GM08714 (cell line): Measurements from ENCODE around the gene DPEP2.
"Not testable (repeated sequence)": the region's sequence is repeated elsewhere in the genome, so short reads cannot be mapped to it uniquely, and the experiment has no call there.

Source experiments
- H3K4me3 ChIP-seq: fragments of 200-500 bp; sonication (Bioruptor generic); 2 replicates; pipeline ENCODE4 v1.5.1; 2014; ENCODE audit warnings: mild to moderate bottlenecking, low read length, inconsistent platforms
- ZNF274 ChIP-seq: IDR thresholded peaks from 2 replicates; pipeline ENCODE4 v1.6.1; 2012; ENCODE audit warnings: mild to moderate bottlenecking, low read depth, low read length

Gene DPEP2

GRCh38 chr16:67975321-67976105 lies 23.8 kb downstream of the DPEP2 start:
- no peak for TF ChIP-seq ZNF274
- no peak overlapping the region for H3K4me3 ChIP-seq

GRCh38 chr16:67972285-67972684 lies 27.0 kb downstream of the DPEP2 start:
- H3K4me3 ChIP-seq, result not testable (repeated sequence)

GRCh38 chr16:67971111-67971510 lies 28.2 kb downstream of the DPEP2 start:
- no peak overlapping the region for H3K4me3 ChIP-seq
- TF ChIP-seq ZNF274, result no peak

- TF ChIP-seq ZNF274, result no peak
- H3K4me3 ChIP-seq, result peak overlapping the region; percentile 61; the same call in 1 of the 2 replicates
Measured at GRCh38 chr16:67969254-67970039, 29.8 kb downstream of the DPEP2 start.

GRCh38 chr16:67968400-67969253 lies 30.7 kb downstream of the DPEP2 start, which contains the start of gene SLC12A4:
Gene SLC12A4, minus strand, starts transcription at chr16:67968637. Its CDS starts 84 bp downstream, at chr16:67968553.
- peak within 1 kb of the TSS; percentile 61 for H3K4me3 ChIP-seq
- no peak for TF ChIP-seq ZNF274

GRCh38 chr16:67967958-67968399 lies 31.3 kb downstream of the DPEP2 start:
- H3K4me3 ChIP-seq, result peak overlapping the region; percentile 61
- no peak for TF ChIP-seq ZNF274

GRCh38 chr16:67967183-67967957 lies 31.9 kb downstream of the DPEP2 start:
- TF ChIP-seq ZNF274, result no peak
- peak overlapping the region; percentile 61 for H3K4me3 ChIP-seq

- no peak for TF ChIP-seq ZNF274
Measured at GRCh38 chr16:67966549-67967182, 32.6 kb downstream of the DPEP2 start.

GRCh38 chr16:67965668-67966548 lies 33.4 kb downstream of the DPEP2 start:
- TF ChIP-seq ZNF274, result no peak
- H3K4me3 ChIP-seq, result no peak overlapping the region

More at GRCh38 chr16:67966549-67967182, 32.6 kb downstream of the DPEP2 start:
- H3K4me3 ChIP-seq, result no peak overlapping the region; the same call in 1 of the 2 replicates

- TF ChIP-seq ZNF274, result no peak
- H3K4me3 ChIP-seq, result no peak overlapping the region
Measured at GRCh38 chr16:67964477-67965131, 34.7 kb downstream of the DPEP2 start.

GRCh38 chr16:67963662-67964321 lies 35.5 kb downstream of the DPEP2 start:
- no peak for TF ChIP-seq ZNF274
- no peak overlapping the region; the same call in 1 of the 2 replicates for H3K4me3 ChIP-seq
